Stimulated activated CD8-positive, alpha-beta memory T cell treated with anti-CD3 and anti-CD28 coated beads, Interleukin-4, amount 100 ng/mL, for 48 hours (primary cell): Measurements from ENCODE around the gene BACE2.
A peak's percentile ranks its signal among the peaks of the same experiment; 100 is the strongest.

ENCODE experiments used
- DNase-seq: peaks from one replicate; pipeline ENCODE4 v3.0.0-alpha.2; 2020

The BACE2 gene

DNA sequence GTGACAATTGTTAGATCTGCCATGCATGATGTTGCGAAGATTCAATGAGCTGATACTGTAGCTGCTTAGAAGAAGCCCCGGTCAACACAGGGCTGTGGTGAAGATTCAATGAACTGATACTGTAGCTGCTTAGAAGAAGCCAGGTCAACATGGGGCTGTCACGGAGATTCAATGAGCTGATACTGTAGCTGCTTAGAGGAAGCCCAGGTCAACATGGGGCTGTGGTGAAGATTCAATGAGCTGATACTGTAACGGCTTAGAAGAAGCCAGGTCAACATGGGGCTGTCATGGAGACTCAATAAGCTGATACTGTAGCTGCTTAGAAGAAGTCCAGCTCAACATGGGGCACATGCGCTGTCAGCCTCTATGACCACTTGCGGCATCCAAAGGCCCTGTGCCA is 18.8 kb upstream of the BACE2 start:
- no peak for DNase-seq

DNA sequence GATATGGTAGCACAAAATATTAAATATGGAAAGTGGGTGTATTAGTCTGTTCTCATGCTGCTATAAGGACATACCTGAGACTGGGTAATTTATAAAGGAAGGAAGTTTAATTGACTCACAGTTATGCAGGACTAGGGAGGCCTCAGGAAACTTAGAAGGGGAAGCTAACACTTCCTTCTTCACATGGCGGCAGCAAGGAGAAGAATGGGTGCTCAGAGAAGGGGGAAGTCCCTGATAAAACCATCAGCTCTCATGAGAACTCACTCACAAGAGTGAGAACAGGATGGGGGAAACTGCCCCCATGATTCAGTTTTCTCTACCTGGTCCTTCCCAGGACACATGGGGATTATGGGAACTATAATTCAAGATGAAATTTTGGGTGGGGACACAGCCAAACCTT is 15.8 kb upstream of the BACE2 start:
- no peak for DNase-seq

GRCh38 chr21:41153443-41153842 is 14.5 kb upstream of the BACE2 start:
- no peak for DNase-seq

GRCh38 chr21:41156142-41156541 is 11.8 kb upstream of the BACE2 start:
- DNase-seq, result no peak

DNA sequence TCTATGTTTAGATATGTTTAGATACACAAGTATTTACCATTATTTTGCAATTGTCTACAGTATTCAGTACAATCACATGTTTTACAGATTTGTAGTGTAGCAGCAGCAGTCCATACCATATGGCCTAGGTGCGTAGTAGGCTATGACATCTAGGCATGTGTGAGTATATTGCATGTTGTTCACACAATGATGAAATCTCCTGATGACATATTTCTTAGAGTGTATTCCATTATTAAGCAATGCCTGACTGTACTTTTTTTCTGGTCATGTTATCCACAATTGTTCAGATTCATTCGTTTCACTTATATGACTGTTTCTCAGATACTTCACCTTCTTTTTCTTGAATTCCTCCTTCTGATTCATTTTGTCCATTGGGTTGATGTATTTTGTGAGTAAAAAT is 9.9 kb upstream of the BACE2 start:
- no peak for DNase-seq

- no peak for DNase-seq
These were observed 7.9 kb upstream of the BACE2 start for GRCh38 chr21:41160036-41160435.

GRCh38 chr21:41161428-41161827 is 6.5 kb upstream of the BACE2 start:
- no peak for DNase-seq

- DNase-seq, result no peak
These were observed 5.9 kb upstream of the BACE2 start for GRCh38 chr21:41162096-41162495.

DNA sequence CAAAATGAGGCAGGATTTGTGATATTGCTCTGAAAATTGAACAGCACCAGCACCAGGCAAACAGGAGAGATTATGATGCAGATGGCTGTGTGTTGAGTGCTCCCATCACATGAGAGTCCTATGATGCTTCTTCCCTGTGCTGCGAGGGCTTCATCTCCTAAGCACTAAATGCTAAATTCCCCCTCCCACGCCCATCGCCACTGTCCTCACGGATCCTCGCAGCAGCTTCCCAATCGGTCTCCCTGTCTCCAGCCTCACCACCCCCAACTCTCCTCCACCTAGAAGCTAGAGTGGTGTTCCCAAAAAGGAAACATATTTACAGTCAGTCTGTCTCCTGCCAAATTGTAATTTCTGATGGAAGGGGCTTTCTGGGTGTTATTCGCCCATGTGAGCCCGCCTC is 4.9 kb upstream of the BACE2 start:
- DNase-seq, result no peak

DNA sequence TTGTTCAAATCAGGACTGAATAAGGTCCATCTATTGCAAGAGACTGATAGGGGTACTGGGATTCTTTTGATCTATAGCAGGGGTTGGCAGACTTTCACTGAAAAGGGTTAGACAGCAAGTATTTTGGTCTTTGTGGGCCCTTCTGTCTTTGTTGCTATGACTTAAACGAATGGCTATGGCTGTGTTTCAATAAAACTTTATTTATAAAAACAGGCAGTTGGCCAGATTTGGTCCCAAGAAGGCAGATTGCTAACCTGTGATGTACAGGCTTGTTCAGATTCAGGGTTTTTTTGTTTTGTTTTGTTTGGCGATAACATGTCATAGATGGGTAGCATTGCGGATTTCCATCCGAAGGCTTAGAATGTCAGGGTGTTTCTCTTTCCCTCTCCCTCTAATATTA is 3.9 kb upstream of the BACE2 start:
- no peak for DNase-seq

DNA sequence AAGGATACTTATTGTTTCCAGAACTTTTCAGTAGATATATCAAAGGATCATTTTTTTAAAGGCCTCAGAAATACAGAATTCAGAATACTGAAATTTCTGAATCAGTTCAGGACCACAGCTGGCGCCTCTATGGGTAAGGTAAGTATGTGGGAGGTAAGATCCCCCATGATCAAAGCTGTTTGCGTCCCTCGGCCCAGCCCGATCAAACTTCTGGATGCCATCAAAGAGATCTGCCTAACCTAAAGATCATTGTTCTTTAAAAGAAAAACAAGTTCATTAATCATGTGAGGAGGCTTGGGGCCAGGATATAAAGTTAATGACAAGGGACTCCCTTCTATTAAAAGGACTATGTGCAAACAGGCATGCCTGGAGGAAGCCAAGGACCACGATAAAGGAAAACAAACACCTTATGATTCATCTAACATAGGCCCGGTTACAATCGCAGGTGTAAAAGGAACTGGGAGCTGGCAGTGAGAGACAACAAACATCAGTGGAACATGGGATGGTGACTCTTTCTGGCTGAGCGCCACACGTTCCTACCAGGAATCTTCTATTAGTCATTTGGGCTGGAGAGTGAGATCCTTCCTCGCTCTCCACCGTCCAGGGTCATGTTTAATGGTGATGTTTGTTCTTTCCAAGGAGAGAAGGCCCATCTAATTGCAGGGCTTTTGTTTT is 2.8 kb upstream of the BACE2 start:
- no peak for DNase-seq

DNA sequence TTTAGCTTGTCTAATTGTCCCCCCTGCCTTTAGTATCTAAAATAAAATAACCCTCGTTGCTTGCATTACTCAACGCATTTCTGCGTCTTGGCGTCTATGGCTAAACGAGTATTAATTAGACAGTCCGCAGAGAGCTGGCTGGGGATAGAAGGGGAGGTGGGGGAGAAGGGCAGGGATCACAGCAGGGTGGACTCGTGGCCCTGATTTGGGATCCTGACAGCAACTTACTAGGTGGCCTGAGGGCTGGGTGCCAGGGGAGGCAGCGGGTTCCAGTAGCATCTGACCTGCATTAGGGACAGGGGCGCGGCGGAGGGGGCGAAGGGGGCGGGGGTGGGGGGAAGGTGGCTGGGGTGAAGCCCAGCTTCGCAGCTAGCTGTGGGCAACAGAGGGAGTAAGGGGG is 1.1 kb upstream of the BACE2 start:
- DNase-seq, result no peak

- peak; percentile 28 for DNase-seq
These were observed 664 bp downstream of the BACE2 start for GRCh38 chr21:41168391-41169257.

DNA sequence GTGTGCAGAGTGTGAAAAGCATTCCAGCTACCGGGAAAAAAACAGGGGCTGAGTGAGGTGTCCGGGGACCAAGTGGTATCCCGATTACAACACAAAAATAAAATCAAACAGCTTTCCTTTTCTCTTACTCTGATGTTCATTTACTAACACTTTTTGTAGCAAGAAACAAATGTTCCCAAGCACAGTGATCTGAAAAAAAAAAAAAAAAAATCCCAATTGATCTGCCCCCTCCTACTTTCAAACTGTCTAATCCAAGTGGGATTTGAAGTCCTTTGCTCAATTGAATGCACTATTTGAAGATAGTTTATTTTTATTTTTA is 1.3 kb downstream of the BACE2 start:
- DNase-seq, result no peak

DNA sequence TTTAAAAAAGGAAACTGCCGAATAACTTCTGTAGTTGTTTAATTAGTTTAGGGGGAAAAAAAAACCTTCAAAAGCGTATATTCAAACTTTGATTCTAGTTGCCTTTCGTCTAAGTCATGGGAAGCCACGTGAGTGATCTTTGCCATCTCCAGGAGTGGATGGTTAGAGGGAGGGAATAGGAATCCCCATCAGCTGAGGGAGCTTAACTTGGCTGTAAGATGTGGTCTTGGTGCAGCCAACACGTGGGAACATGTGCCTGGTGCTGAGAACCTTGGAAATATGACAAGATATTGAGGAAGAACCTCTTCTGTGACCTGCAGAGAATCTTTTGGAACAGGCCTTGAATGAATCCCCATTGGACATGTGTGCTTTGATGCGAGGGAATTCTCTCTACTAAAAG is 1.7 kb downstream of the BACE2 start:
- no peak for DNase-seq

- DNase-seq, result peak; percentile 41
These were observed 2.5 kb downstream of the BACE2 start for GRCh38 chr21:41170442-41170841.

GRCh38 chr21:41170859-41171609 is 3.1 kb downstream of the BACE2 start:
- DNase-seq, result no peak

DNA sequence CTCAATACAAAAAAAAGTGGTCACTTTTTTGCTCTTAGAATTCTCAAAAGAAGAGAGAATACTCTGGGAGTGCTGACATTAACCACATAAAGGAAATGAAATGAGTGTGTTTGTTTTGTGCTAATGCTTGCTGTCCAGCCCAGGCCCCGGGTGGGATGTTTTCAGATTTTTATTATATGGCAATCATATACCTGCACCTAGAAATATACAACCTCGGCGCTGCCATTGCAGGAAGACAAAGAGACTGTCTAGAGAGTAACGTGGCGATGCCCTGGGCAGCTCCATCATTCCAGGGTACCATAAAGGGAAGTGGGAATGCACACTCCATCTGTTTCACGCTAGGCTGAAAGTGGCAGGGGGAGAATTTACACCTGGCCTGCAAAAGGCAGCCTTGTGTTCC is 7.1 kb downstream of the BACE2 start:
- DNase-seq, result no peak

GRCh38 chr21:41176846-41177245 is 8.9 kb downstream of the BACE2 start:
- no peak for DNase-seq

- no peak for DNase-seq
These were observed 12.8 kb downstream of the BACE2 start for GRCh38 chr21:41180752-41181151.

GRCh38 chr21:41182547-41182946 is 14.6 kb downstream of the BACE2 start:
- no peak for DNase-seq

DNA sequence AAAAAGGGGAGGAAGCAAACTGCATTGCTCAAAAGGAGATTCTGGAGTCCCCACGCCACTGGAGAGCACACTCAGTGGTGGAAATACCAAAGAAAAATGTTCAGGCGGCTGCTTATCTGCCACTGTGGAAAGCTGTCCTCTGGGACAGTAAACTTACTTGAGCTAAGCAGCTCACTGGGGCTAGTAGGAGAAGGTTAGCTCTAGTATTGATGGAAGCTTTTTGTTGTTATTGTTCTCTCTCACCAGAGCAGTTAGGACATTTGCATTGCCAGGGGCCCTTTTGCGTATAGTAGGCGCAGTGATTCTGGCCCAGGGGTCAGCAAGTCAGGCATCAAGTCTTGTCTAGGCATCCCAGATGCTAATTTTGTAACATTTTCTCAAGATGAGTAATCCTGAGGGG is 15.6 kb downstream of the BACE2 start:
- no peak for DNase-seq

GRCh38 chr21:41185802-41186201 is 17.8 kb downstream of the BACE2 start:
- no peak for DNase-seq
